Gastrocnemius medialis (tissue), 4 donors: ENCODE results near the gene VRK2.

Source experiments
- CTCF ChIP-seq, 5 experiments: fragments of 450-650 bp in 3 of 5; fragments of 200-600 bp in 2 of 5; sonication (generic) in 2 of 5; IDR thresholded peaks in 4 of 5; conservative IDR thresholded peaks in 1 of 5; 1 replicate in 4 of 5; 2 replicates in 1 of 5; pipeline ENCODE4 v1.5.1; 2016 to 2019; ENCODE audit warnings: antibody characterized with exemption in 5 of 5, mild to moderate bottlenecking in 3 of 5, moderate library complexity in 3 of 5
- POLR2A ChIP-seq, 2 donors: fragments of 450-650 bp; IDR thresholded peaks; one replicate each; pipeline ENCODE4 v1.6.1; 2017; ENCODE audit warnings: antibody characterized with exemption in 2 of 2, mild to moderate bottlenecking in 2 of 2, moderate library complexity in 2 of 2

DNA sequence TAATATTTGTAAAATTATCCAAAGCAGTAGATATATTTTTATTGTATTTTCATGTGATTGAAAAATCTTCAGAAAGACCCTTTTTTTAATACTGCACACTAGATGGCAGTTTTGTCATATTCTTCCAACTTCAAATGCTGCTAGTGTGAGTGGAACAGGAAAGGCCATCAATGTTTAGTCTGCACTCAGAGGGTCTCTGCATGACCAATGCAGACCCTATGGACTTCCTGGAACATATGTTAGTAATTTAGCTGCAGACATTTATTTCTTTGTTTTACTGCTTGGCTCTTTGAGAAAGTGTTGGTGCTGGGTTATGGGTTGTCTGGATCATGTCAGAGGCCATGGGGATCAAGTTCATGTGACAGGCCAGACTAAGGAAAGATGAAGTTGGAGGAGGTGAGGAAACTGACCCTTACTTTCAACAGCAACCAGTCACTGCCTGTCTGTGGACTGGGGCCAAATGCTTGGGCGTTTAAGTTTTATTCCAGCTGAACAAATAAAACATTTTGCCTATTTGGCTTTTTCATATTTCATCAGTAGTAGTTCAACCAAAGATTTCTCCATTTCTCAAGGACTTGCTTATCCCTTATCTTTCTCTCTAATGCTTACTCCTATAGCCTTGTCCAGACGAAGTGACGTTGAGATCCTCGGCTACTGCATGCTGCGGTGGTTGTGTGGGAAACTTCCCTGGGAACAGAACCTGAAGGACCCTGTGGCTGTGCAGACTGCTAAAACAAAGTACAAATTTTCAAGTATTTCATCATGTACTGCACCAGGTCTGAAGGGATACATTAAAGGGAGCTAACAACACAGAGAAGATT, 84.8 kb downstream of the VRK2 start:
- TF ChIP-seq CTCF (IDR thresholded peaks at IDR 0.05 in 4 of 5, conservative IDR thresholded peaks at IDR 0.05 in 1 of 5), result no peak
- no peak for TF ChIP-seq POLR2A (IDR thresholded peaks at IDR 0.05)
